Sigmoid colon (tissue), 4 donors: Measurements from ENCODE around the gene VPS52.

Experiments
- POLR2AphosphoS5 ChIP-seq, 4 donors: sonication (generic); formaldehyde crosslinking; IDR thresholded peaks; one replicate each; pipeline ENCODE4 v1.6.1; 2017; ENCODE audit warnings: antibody characterized with exemption in 4 of 4
- TF ChIP-seq, protein P1 (sequence below), 4 experiments: fragments of 450-650 bp in 3 of 4; fragments of 200-600 bp in 1 of 4; IDR thresholded peaks; one replicate each; pipeline ENCODE4 v1.5.1; 2016 to 2019; ENCODE audit warnings: antibody characterized with exemption in 4 of 4, mild to moderate bottlenecking in 3 of 4, moderate library complexity in 2 of 4

DNA sequence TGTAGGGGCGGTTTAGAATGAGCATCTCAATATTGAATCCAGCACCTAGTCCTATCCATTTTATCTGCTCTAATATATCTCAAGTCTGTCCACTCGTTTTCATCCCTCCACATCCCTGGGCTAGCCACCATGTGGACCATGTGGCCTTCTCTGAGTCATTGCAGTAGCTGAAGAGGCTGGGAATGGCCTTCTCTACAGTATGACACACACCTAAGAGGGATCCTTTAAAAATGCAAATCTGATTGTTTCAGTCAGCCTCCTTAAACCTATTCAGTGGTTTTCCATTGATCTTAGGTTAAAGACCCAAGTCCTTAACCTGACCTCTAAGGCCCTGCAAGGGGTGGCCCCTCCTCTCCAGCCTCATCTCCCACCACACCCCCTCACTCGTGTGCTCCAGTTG is 54.0 kb downstream of the VPS52 start:
- TF ChIP-seq, protein P1, sequence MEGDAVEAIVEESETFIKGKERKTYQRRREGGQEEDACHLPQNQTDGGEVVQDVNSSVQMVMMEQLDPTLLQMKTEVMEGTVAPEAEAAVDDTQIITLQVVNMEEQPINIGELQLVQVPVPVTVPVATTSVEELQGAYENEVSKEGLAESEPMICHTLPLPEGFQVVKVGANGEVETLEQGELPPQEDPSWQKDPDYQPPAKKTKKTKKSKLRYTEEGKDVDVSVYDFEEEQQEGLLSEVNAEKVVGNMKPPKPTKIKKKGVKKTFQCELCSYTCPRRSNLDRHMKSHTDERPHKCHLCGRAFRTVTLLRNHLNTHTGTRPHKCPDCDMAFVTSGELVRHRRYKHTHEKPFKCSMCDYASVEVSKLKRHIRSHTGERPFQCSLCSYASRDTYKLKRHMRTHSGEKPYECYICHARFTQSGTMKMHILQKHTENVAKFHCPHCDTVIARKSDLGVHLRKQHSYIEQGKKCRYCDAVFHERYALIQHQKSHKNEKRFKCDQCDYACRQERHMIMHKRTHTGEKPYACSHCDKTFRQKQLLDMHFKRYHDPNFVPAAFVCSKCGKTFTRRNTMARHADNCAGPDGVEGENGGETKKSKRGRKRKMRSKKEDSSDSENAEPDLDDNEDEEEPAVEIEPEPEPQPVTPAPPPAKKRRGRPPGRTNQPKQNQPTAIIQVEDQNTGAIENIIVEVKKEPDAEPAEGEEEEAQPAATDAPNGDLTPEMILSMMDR (IDR thresholded peaks at IDR 0.05): no peak
- no peak for TF ChIP-seq POLR2AphosphoS5 (IDR thresholded peaks at IDR 0.05)
